Pancreas (tissue), 10 donors: Measurements from ENCODE around the gene FGD5. TPM values are rescaled to one million over a fixed set of nuclear protein-coding genes. Genes with fewer than 3 reads are reported as not detected.

Source experiments
- ATAC-seq, 4 donors: fragments of 200-7000 bp; cut with Tn5 transposase; one replicate each; pipeline versions ENCODE4 v1.8.0 to v1.9.1; 2020; ENCODE audit warnings: mild to moderate bottlenecking in 4 of 4, moderate library complexity in 4 of 4
- DNase-seq, 6 donors: peaks; one replicate each; pipeline ENCODE4 v3.0.0-alpha.2; 2020
- FAIRE-seq: peaks from 2 replicates; lab custom pipeline; 2012; peaks lifted over from hg19 to GRCh38; lab: Jason Lieb, UNC
- H3K27ac ChIP-seq, 4 donors: fragments of 200-600 bp; sonication (generic); 1 replicate in 3 of 4; 2 replicates in 1 of 4; pipeline versions ENCODE4 v1.5.0 to v1.8.0; 2020
- H3K27me3 ChIP-seq, 4 donors: fragments of 200-600 bp; one replicate each; pipeline ENCODE4 v1.8.0; 2021
- H3K36me3 ChIP-seq, 3 donors: fragments of 200-600 bp; sonication (generic) in 1 of 3; one replicate each; pipeline versions ENCODE4 v1.5.0 to v1.8.0; 2020 to 2021
- H3K4me1 ChIP-seq, 3 donors: fragments of 200-600 bp; one replicate each; pipeline ENCODE4 v1.8.0; 2021
- H3K4me3 ChIP-seq, 4 donors: fragments of 200-600 bp; sonication (generic) in 2 of 4; one replicate each; pipeline versions ENCODE4 v1.5.0 to v1.8.0; 2020 to 2021
- H3K9me3 ChIP-seq, 4 donors: fragments of 200-600 bp; one replicate each; pipeline ENCODE4 v1.8.0; 2021
- WGBS, 2 donors: extraction: QIAGEN DNeasy Blood & Tissue Kit; methylation state at CpG; one replicate each; pipeline ENCODE4 v1.1.7; 2013; 5-methylcytosine and 5-hydroxymethylcytosine counted together
- intact Hi-C, 3 donors: fragments of 100-400 bp; cut with DNase I; formaldehyde crosslinking; loops; one replicate each; pipeline versions ENCODE4 v1.11.1 to v1.14.2; 2022
- polyA plus RNA-seq, 2 donors: library from polyadenylated mRNA; stranded (reverse); fragments of 200-250 nt; gene quantifications; one replicate each; pipeline ENCODE4 v1.2.3, GENCODE V29; 2013
- total RNA-seq, 6 donors: library from RNA; stranded (reverse); fragmentation: NEBNext Ultra II Directional in 4 of 6; extraction: Animal tissue kit (Norgen Biotek cat#: 25700) in 4 of 6; gene quantifications; one replicate each; pipeline versions ENCODE4 v1.2.1 to v1.2.4, GENCODE V29; 2021 to 2023
- TF ChIP-seq, protein P1 (sequence below), 4 donors: fragments of 200-600 bp; sonication (generic) in 3 of 4; IDR thresholded peaks; one replicate each; pipeline versions ENCODE4 v1.5.0 to v1.8.0; 2021; ENCODE audit warnings: antibody characterized with exemption in 4 of 4
- donor health status: healthy with polysubstance abuse.
- donor health status: DM: no; HTN: no; CAD: no; lungs with moderate emphysema.
- donor health status: DM: no; HTN: no; CAD: no.
- donor health status: control.
- donor health status: control.
- donor health status: Bipolar disorder and iron deficiency.
- donor health status: DM: yes; HTN: yes; CAD: no.
- donor health status: DM: no; HTN: no; CAD: no.
- donor health status: DM: no; HTN: no; CAD: no.
- donor health status: DM: yes; HTN: yes; CAD: no.

The FGD5 gene
- total and polyA plus RNA-seq, 8 donors = 2.2 to 7.1 (median 3.3) TPM

DNA sequence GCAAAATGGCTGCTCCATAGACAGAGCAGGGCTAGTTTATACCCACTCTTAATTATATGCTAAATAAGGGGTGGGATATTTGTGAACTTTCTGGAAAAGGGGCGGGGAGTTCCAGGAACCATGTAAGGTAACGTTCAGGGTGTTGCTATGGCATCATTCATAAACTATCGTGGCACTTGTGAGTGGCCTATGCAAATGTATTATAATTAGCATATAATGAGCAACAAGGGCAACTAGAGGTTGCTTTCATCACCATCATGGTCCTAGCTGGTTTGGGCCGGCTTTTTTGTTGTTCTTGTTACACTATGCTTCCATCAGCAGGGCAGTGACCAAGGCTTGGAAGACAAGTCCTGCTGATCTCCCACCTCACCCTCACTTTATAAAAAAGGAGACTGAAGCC, 43.2 kb upstream of the FGD5 start:
- Histone ChIP-seq H3K36me3 (no peaks in the 10 kb centered on the region), H3K27ac (no peak overlapping the region), H3K4me3 (no peak overlapping the region), H3K4me1 (no peaks in the 10 kb centered on the region), H3K9me3 (peaks cover 0 to 5% (median 0%) of the 10 kb centered on the region in 4 donors), H3K27me3 (no peaks in the 10 kb centered on the region)
- WGBS, 2 donors = 66 to 69% methylated on average over 4 of the region's 4 CpGs
- no peak for ATAC-seq
- TF ChIP-seq, protein P1, sequence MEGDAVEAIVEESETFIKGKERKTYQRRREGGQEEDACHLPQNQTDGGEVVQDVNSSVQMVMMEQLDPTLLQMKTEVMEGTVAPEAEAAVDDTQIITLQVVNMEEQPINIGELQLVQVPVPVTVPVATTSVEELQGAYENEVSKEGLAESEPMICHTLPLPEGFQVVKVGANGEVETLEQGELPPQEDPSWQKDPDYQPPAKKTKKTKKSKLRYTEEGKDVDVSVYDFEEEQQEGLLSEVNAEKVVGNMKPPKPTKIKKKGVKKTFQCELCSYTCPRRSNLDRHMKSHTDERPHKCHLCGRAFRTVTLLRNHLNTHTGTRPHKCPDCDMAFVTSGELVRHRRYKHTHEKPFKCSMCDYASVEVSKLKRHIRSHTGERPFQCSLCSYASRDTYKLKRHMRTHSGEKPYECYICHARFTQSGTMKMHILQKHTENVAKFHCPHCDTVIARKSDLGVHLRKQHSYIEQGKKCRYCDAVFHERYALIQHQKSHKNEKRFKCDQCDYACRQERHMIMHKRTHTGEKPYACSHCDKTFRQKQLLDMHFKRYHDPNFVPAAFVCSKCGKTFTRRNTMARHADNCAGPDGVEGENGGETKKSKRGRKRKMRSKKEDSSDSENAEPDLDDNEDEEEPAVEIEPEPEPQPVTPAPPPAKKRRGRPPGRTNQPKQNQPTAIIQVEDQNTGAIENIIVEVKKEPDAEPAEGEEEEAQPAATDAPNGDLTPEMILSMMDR (IDR thresholded peaks at IDR 0.05) = no peak
- no peak for DNase-seq
- FAIRE-seq = no peak
- intact Hi-C loops = no loop called here

DNA sequence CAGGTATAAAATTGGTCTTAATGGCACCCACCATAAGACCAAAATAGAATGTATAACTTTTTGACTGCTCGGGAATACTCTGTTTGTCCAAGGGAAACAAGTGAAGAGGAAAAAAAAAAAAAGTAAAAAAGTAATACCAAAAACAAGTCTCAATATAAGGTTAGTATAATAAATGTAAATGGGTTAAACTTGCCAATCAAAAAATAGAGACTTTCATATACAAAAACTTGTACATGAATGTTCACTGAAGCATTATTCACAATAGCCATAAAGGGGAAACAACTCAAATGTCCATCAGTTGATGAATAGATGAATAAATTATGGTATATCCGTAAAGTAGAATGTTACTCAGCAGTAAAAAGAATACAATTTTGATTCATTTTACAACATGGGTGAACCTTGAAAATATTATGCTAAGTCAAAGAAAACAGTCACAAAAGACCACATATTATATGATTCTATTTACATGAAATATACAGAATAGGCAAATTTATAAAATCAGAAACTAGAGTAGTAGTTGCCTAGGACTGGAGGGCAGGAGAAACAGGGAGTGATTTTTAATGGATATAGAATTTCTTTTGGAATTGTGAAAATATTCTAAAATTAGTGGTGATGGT, 39.6 kb upstream of the FGD5 start:
- WGBS, 2 donors = 91 to 92% methylated on average over 2 of the region's 2 CpGs
- DNase-seq = no peak
- Histone ChIP-seq H3K27ac (no peak overlapping the region), H3K4me3 (no peak overlapping the region), H3K4me1 (no peaks in the 10 kb centered on the region), H3K9me3 (peaks cover 0 to 5% (median 0%) of the 10 kb centered on the region in 4 donors), H3K27me3 (no peaks in the 10 kb centered on the region), H3K36me3 (no peaks in the 10 kb centered on the region)
- no peak for FAIRE-seq
- ATAC-seq = no peak
- intact Hi-C loops = no loop called here
- TF ChIP-seq, protein P1 (IDR thresholded peaks at IDR 0.05) = no peak

DNA sequence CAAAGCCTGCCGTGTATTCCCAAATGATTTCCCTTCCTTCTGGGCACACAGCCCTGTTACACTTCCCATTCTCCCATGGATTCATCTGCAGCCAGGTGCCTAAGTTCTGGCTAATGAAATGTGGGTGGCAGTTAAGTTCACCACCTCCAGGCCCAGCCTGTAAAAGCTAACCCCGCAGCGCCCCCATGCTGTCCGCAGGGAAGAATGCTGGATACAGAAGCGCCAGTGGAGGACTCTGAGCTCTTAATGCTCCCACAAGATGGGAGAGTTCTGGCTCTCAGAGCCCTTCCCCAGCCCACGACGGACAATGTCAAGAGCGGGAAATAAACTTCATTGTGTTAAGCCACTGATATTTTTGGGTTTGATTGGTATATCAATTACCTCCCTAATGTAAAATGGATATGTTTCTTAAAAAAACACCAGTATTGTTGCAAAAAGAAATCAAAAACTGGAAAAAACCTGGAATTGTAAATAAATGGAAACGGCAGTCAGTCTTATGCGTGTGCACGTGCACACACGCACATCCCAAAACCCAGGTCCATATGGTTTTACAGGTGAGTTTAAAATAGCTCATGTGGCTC, 37.7 kb upstream of the FGD5 start:
- WGBS, 2 donors = 24 to 34% methylated on average over 12 of the region's 12 CpGs
- ATAC-seq (peak; percentile 75 to 97 (median 85)), FAIRE-seq (no peak), DNase-seq (peak in 5 of 6 donors; percentile 36 to 74 (median 48))
- Histone ChIP-seq H3K9me3 (peaks cover 0 to 5% (median 0%) of the 10 kb centered on the region in 4 donors), H3K27me3 (no peaks in the 10 kb centered on the region), H3K4me1 (no peaks in the 10 kb centered on the region), H3K36me3 (no peaks in the 10 kb centered on the region), H3K27ac (no peak overlapping the region), H3K4me3 (no peak overlapping the region)
- intact Hi-C loops = no loop called here
- TF ChIP-seq, protein P1 (IDR thresholded peaks at IDR 0.05) = peak in 3 of 4 donors; percentile 16 to 44 (median 17)

DNA sequence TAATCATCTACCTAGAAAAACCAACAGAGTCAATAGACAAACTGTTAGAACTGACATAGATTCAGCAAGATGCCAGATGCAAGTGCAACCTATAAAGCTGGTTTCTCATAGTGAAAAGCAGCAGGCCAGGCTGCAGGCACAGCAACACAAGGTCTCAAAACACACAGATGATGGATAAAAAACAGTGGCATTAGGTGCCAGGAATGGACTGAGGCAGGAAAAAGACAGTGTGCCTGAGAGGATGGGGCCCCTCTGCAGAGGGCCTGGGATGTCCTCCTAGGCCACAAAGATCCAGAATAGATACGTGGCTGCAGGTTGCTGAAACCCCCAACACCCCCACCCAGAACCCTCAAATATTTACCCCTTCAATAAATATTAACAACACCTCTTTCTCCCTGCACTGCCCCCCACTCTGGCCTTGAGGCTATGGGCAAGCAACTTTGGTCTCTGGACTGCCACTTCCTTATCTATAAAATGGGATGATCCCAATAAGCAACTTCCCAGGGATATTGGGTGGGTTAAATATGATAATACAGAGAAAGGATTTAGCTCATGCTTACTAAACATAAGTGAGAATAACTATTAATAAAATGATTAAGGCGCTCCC, 35.2 kb upstream of the FGD5 start:
- Histone ChIP-seq H3K9me3 (peaks cover 0 to 5% (median 0%) of the 10 kb centered on the region in 4 donors), H3K36me3 (no peaks in the 10 kb centered on the region), H3K4me3 (no peak overlapping the region), H3K27ac (no peak overlapping the region), H3K27me3 (no peaks in the 10 kb centered on the region), H3K4me1 (no peaks in the 10 kb centered on the region)
- WGBS, 2 donors = 77 to 89% methylated on average over 2 of the region's 2 CpGs
- intact Hi-C loops = no loop called here
- FAIRE-seq = no peak
- TF ChIP-seq, protein P1 (IDR thresholded peaks at IDR 0.05) = no peak
- DNase-seq = peak in 1 of 6 donors; percentile 1
- ATAC-seq = no peak
